WTC11 (cell line): ENCODE data around the gene ANTXR1. TPM values are rescaled to one million over a fixed set of nuclear protein-coding genes. Genes with fewer than 3 reads are reported as not detected.

Source experiments
- ATAC-seq: fragments of 200-7000 bp; cut with Tn5 transposase; 2 replicates; pipeline ENCODE4 v1.10.0; 2021; ENCODE audit warnings: mild to moderate bottlenecking, moderate library complexity
- CTCF ChIA-PET: fragments of 300-600 bp; sonication (Branson Sonifier 250); formaldehyde crosslinking; loops from one replicate; lab custom pipeline; 2021; ENCODE audit warnings: antibody characterized with exemption; lab: Charles Lee
- POLR2A ChIA-PET: fragments of 350-600 bp; sonication (Branson Sonifier 250); formaldehyde crosslinking; loops from one replicate; lab custom pipeline; 2021; ENCODE audit warnings: antibody characterized with exemption; lab: Charles Lee
- DNase-seq: peaks from one replicate; pipeline ENCODE4 v3.0.0; 2021; ENCODE audit warnings: low spot score
- H3K27ac Mint-ChIP-seq: 2 replicates; pipeline ENCODE4 v1.8.0; 2021; ENCODE audit warnings: mixed read lengths
- H3K27me3 Mint-ChIP-seq: 2 replicates; pipeline ENCODE4 v1.8.0; 2021; ENCODE audit warnings: low read depth, mild to moderate bottlenecking, moderate library complexity, mixed read lengths
- H3K36me3 Mint-ChIP-seq: 2 replicates; pipeline ENCODE4 v1.8.0; 2021; ENCODE audit warnings: mixed read lengths
- H3K4me1 Mint-ChIP-seq: 2 replicates; pipeline ENCODE4 v1.8.0; 2022; ENCODE audit warnings: mixed read lengths
- H3K4me3 Mint-ChIP-seq: 2 replicates; pipeline ENCODE4 v1.8.0; 2021; ENCODE audit warnings: mild to moderate bottlenecking, moderate library complexity, mixed read lengths
- H3K9me3 Mint-ChIP-seq: 2 replicates; pipeline ENCODE4 v1.8.0; 2021; ENCODE audit warnings: mixed read lengths
- CBFB ChIP-seq: sonication (generic); formaldehyde crosslinking; IDR thresholded peaks from 2 replicates; pipeline ENCODE4 v1.8.1; 2022; ENCODE audit warnings: mild to moderate bottlenecking, low read depth, missing genetic modification reagents
- CREB1 ChIP-seq: sonication (generic); formaldehyde crosslinking; IDR thresholded peaks from 2 replicates; pipeline ENCODE4 v1.8.0; 2023; ENCODE audit warnings: mild to moderate bottlenecking, missing genetic modification reagents
- CREM ChIP-seq: sonication (generic); formaldehyde crosslinking; IDR thresholded peaks from 2 replicates; pipeline ENCODE4 v1.8.1; 2022; ENCODE audit warnings: mild to moderate bottlenecking, missing genetic modification reagents, moderate library complexity
- EMX1 ChIP-seq: fragments of 250-450 bp; sonication (Bioruptor Pico); IDR thresholded peaks from 2 replicates; pipeline ENCODE4 v1.8.0; 2021; ENCODE audit warnings: mild to moderate bottlenecking
- MXD4 ChIP-seq: fragments of 250-450 bp; sonication (Bioruptor Pico); IDR thresholded peaks from 2 replicates; pipeline ENCODE4 v1.8.0; 2021; ENCODE audit warnings: mild to moderate bottlenecking, moderate library complexity, borderline replicate concordance
- NR3C1 ChIP-seq: sonication (generic); formaldehyde crosslinking; conservative IDR thresholded peaks from 2 replicates; pipeline ENCODE4 v1.8.1; 2023; ENCODE audit warnings: low read depth, mild to moderate bottlenecking, missing genetic modification reagents
- PRRX2 ChIP-seq: fragments of 250-450 bp; sonication (Bioruptor Pico); IDR thresholded peaks from 2 replicates; pipeline ENCODE4 v1.8.0; 2021; ENCODE audit warnings: mild to moderate bottlenecking
- SP1 ChIP-seq: sonication (generic); formaldehyde crosslinking; conservative IDR thresholded peaks from 2 replicates; pipeline ENCODE4 v1.8.1; 2022; ENCODE audit warnings: missing genetic modification reagents
- total RNA-seq: library from RNA; stranded (reverse); gene quantifications from 3 replicates; pipeline ENCODE4 v1.2.3, GENCODE V29; 2021
- TF ChIP-seq, protein P1 (sequence below): sonication (generic); formaldehyde crosslinking; IDR thresholded peaks from 2 replicates; pipeline ENCODE4 v1.8.0; 2022; ENCODE audit warnings: mild to moderate bottlenecking, missing genetic modification reagents
- TF ChIP-seq, protein P2 (sequence below): fragments of 250-450 bp; sonication (Bioruptor Pico); IDR thresholded peaks from 2 replicates; pipeline ENCODE4 v1.9.0; 2021; ENCODE audit warnings: mild to moderate bottlenecking, borderline replicate concordance
- TF ChIP-seq, protein P3 (sequence below): fragments of 250-450 bp; sonication (Bioruptor Pico); IDR thresholded peaks from 2 replicates; pipeline ENCODE4 v1.9.0; 2021; ENCODE audit warnings: moderate library complexity, mild to moderate bottlenecking, inconsistent platforms, borderline replicate concordance
- TF ChIP-seq, protein P4 (sequence below): sonication (generic); formaldehyde crosslinking; IDR thresholded peaks from 2 replicates; pipeline ENCODE4 v1.8.0; 2022; ENCODE audit warnings: mild to moderate bottlenecking, missing genetic modification reagents
- TF ChIP-seq, protein P5 (sequence below): sonication (generic); formaldehyde crosslinking; IDR thresholded peaks from 2 replicates; pipeline ENCODE4 v1.8.1; 2023; ENCODE audit warnings: mild to moderate bottlenecking, missing genetic modification reagents, moderate library complexity
- TF ChIP-seq, protein P6 (sequence below): sonication (generic); formaldehyde crosslinking; IDR thresholded peaks from 2 replicates; pipeline ENCODE4 v1.8.1; 2023; ENCODE audit warnings: mild to moderate bottlenecking, missing genetic modification reagents

The ANTXR1 gene
- total RNA-seq, 1 experiment from 2014 or later = 30.0 TPM

DNA sequence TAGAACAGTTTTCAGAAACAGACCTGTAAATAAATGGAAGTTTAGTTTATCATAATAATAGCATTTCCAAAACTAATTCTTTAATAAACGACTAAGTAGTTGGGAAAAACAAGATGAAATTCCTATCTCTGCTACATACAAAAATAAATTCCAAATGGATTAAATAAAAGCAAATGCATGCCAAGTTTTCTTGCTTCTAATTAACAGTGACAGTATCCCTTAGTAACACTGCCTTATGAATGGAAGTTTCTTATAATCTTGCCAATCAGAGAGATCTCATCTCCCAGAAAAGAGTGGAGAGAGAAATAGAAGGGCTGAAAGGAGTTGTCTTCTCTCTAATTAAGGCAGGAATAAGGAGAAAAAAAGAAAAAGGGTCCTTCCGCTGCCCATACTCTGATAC, 240.1 kb downstream of the ANTXR1 start:
- peaks cover 6% of the 10 kb centered on the region; the same call in 1 of the 2 replicates for H3K27me3 Mint-ChIP-seq

DNA sequence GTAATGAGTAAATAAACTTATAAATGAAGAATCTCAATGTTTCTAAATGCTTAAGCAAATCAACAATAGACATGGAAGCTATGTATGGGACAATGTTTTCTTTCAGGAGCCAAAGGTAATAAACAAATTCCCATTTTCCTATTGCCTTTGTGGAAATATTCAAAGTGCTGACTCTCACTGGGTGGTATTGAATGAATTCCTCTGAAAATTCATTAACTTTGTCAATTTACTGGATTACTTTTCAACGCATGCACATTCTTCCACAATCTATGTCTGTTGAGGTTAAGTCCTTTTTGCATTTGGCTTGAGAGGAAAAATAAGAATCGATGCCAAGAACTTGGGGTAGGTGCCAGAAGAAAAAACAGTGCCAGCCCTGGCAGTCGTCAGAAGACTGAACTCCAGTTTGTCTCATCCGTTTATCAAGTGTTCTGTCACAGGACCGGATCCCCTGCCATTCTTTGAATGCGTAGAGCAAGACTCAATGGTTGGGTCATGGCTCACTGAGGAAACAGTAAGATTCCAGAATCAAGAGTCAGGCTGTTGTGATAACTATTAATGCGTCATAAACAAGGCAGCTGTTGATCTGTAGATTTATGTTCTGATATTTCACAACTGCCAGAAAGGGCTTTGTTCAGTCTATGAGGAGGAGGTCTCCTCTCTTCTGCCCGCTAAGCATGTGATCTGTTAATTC, 240.8 kb downstream of the ANTXR1 start:
- no peak overlapping the region for H3K4me3 Mint-ChIP-seq
- H3K36me3 Mint-ChIP-seq = peaks cover 5% of the 10 kb centered on the region
- TF ChIP-seq, protein P1, sequence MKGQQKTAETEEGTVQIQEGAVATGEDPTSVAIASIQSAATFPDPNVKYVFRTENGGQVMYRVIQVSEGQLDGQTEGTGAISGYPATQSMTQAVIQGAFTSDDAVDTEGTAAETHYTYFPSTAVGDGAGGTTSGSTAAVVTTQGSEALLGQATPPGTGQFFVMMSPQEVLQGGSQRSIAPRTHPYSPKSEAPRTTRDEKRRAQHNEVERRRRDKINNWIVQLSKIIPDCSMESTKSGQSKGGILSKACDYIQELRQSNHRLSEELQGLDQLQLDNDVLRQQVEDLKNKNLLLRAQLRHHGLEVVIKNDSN (CRISPR knock-in tag) = no peak
- TF ChIP-seq MXD4 (CRISPR knock-in tag) (no peak), NR3C1 (CRISPR knock-in tag) (no peak), SP1 (CRISPR knock-in tag) (no peak), CREB1 (CRISPR knock-in tag) (no peak), CREM (CRISPR knock-in tag) (no peak), PRRX2 (CRISPR knock-in tag) (no peak)
- TF ChIP-seq, protein P2, sequence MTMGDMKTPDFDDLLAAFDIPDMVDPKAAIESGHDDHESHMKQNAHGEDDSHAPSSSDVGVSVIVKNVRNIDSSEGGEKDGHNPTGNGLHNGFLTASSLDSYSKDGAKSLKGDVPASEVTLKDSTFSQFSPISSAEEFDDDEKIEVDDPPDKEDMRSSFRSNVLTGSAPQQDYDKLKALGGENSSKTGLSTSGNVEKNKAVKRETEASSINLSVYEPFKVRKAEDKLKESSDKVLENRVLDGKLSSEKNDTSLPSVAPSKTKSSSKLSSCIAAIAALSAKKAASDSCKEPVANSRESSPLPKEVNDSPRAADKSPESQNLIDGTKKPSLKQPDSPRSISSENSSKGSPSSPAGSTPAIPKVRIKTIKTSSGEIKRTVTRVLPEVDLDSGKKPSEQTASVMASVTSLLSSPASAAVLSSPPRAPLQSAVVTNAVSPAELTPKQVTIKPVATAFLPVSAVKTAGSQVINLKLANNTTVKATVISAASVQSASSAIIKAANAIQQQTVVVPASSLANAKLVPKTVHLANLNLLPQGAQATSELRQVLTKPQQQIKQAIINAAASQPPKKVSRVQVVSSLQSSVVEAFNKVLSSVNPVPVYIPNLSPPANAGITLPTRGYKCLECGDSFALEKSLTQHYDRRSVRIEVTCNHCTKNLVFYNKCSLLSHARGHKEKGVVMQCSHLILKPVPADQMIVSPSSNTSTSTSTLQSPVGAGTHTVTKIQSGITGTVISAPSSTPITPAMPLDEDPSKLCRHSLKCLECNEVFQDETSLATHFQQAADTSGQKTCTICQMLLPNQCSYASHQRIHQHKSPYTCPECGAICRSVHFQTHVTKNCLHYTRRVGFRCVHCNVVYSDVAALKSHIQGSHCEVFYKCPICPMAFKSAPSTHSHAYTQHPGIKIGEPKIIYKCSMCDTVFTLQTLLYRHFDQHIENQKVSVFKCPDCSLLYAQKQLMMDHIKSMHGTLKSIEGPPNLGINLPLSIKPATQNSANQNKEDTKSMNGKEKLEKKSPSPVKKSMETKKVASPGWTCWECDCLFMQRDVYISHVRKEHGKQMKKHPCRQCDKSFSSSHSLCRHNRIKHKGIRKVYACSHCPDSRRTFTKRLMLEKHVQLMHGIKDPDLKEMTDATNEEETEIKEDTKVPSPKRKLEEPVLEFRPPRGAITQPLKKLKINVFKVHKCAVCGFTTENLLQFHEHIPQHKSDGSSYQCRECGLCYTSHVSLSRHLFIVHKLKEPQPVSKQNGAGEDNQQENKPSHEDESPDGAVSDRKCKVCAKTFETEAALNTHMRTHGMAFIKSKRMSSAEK (CRISPR knock-in tag) = no peak
- TF ChIP-seq, protein P3, sequence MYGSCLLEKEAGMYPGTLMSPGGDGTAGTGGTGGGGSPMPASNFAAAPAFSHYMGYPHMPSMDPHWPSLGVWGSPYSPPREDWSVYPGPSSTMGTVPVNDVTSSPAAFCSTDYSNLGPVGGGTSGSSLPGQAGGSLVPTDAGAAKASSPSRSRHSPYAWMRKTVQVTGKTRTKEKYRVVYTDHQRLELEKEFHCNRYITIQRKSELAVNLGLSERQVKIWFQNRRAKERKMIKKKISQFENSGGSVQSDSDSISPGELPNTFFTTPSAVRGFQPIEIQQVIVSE (CRISPR knock-in tag) = no peak
- TF ChIP-seq, protein P4, sequence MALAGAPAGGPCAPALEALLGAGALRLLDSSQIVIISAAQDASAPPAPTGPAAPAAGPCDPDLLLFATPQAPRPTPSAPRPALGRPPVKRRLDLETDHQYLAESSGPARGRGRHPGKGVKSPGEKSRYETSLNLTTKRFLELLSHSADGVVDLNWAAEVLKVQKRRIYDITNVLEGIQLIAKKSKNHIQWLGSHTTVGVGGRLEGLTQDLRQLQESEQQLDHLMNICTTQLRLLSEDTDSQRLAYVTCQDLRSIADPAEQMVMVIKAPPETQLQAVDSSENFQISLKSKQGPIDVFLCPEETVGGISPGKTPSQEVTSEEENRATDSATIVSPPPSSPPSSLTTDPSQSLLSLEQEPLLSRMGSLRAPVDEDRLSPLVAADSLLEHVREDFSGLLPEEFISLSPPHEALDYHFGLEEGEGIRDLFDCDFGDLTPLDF = no peak
- TF ChIP-seq, protein P5, sequence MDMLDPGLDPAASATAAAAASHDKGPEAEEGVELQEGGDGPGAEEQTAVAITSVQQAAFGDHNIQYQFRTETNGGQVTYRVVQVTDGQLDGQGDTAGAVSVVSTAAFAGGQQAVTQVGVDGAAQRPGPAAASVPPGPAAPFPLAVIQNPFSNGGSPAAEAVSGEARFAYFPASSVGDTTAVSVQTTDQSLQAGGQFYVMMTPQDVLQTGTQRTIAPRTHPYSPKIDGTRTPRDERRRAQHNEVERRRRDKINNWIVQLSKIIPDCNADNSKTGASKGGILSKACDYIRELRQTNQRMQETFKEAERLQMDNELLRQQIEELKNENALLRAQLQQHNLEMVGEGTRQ (CRISPR knock-in tag) = no peak
- TF ChIP-seq, all 79 proteins: peak for 0
- no peak for DNase-seq
- no peak for ATAC-seq
- Mint-ChIP-seq H3K9me3 (peaks cover 18% of the 10 kb centered on the region), H3K27me3 (peaks cover 6% of the 10 kb centered on the region; the same call in 1 of the 2 replicates), H3K4me1 (no peaks in the 10 kb centered on the region), H3K27ac (no peak overlapping the region)
- POLR2A ChIA-PET = no interaction called here
- CTCF ChIA-PET = no interaction called here

More for the DNA sequence above, 240.1 kb downstream of the ANTXR1 start:
- POLR2A ChIA-PET = no interaction called here
- Mint-ChIP-seq H3K36me3 (no peaks in the 10 kb centered on the region), H3K9me3 (peaks cover 12% of the 10 kb centered on the region), H3K27ac (no peak overlapping the region), H3K4me1 (no peaks in the 10 kb centered on the region), H3K4me3 (no peak overlapping the region)
- CTCF ChIA-PET = no interaction called here
- TF ChIP-seq EMX1 (CRISPR knock-in tag) (no peak), CBFB (CRISPR knock-in tag) (no peak)
- TF ChIP-seq, protein P6, sequence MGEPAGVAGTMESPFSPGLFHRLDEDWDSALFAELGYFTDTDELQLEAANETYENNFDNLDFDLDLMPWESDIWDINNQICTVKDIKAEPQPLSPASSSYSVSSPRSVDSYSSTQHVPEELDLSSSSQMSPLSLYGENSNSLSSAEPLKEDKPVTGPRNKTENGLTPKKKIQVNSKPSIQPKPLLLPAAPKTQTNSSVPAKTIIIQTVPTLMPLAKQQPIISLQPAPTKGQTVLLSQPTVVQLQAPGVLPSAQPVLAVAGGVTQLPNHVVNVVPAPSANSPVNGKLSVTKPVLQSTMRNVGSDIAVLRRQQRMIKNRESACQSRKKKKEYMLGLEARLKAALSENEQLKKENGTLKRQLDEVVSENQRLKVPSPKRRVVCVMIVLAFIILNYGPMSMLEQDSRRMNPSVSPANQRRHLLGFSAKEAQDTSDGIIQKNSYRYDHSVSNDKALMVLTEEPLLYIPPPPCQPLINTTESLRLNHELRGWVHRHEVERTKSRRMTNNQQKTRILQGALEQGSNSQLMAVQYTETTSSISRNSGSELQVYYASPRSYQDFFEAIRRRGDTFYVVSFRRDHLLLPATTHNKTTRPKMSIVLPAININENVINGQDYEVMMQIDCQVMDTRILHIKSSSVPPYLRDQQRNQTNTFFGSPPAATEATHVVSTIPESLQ (CRISPR knock-in tag) = no peak
- no peak for DNase-seq
- no peak for ATAC-seq
